Sigmoid colon (tissue), 3 donors: ENCODE measurements around the gene RHBDD3.

Source experiments
- POLR2A ChIP-seq, 2 donors: fragments of 450-650 bp; IDR thresholded peaks; one replicate each; pipeline ENCODE4 v1.6.1; 2016; ENCODE audit warnings: antibody characterized with exemption in 2 of 2, mild to moderate bottlenecking in 2 of 2, moderate library complexity in 2 of 2
- TF ChIP-seq, protein P1 (sequence below), 4 experiments: fragments of 450-650 bp in 3 of 4; fragments of 200-600 bp in 1 of 4; IDR thresholded peaks; one replicate each; pipeline ENCODE4 v1.5.1; 2016 to 2019; ENCODE audit warnings: antibody characterized with exemption in 4 of 4, mild to moderate bottlenecking in 3 of 4, moderate library complexity in 2 of 4

DNA sequence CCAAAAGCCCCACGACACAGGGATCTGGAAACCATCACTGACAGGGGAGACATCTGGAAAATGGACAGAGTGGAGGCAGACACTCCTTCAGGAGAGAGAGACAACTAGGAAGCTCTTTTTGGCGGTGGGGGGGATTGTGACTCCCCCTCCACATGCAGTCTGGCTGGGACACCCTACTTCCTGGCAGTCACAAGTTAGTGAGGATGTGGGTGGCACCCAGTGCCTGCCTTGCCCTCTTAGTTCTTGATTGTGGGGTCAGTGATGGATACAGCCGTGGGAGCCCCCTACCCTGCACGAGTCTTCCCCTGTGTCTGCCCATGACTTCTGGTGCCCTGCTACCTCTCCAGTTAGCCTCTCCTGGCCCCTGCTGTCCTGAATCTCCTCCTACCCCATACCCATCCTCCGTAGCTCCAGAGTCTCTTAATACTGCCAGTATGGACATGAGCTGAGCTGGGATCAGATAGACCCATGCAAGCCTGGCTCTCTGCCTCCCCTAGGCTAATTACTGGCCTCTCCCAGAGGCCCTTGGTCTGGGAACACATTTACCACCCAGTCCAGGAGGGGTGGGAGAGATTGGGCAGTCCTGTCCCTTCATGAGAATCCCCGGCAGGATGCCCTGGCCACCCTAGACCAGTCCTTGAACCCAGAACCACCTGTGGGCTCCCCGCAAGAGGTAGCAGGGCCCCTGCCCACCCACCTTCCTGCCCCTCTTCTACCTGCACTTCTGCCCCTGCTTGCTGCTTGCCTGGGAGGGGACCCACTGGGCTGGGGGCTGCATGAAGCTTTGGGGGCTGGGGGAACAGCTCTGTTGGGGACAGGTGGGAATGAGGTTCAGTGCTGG, 22.8 kb downstream of the RHBDD3 start:
- TF ChIP-seq, protein P1, sequence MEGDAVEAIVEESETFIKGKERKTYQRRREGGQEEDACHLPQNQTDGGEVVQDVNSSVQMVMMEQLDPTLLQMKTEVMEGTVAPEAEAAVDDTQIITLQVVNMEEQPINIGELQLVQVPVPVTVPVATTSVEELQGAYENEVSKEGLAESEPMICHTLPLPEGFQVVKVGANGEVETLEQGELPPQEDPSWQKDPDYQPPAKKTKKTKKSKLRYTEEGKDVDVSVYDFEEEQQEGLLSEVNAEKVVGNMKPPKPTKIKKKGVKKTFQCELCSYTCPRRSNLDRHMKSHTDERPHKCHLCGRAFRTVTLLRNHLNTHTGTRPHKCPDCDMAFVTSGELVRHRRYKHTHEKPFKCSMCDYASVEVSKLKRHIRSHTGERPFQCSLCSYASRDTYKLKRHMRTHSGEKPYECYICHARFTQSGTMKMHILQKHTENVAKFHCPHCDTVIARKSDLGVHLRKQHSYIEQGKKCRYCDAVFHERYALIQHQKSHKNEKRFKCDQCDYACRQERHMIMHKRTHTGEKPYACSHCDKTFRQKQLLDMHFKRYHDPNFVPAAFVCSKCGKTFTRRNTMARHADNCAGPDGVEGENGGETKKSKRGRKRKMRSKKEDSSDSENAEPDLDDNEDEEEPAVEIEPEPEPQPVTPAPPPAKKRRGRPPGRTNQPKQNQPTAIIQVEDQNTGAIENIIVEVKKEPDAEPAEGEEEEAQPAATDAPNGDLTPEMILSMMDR (IDR thresholded peaks at IDR 0.05), result no peak
- TF ChIP-seq POLR2A (IDR thresholded peaks at IDR 0.05), result no peak
